ENCODE results near the gene ITGA7. TPM values are rescaled to one million over a fixed set of nuclear protein-coding genes. Genes with fewer than 3 reads are reported as not detected.
A peak's percentile ranks its signal among the peaks of the same experiment; 100 is the strongest.

The ITGA7 gene
- total RNA-seq, 4 donors from 2014 or later, result 9.5 to 20.6 (median 15.8) TPM

GRCh38 chr12:55733021-55733555, 25.4 kb upstream of the ITGA7 start:
- WGBS, result 89% methylated on average over 14 of the region's 14 CpGs
- Histone ChIP-seq H3K4me3 (no peak overlapping the region), H3K9me3 (no peaks in the 10 kb centered on the region), H3K27ac (no peak overlapping the region), H3K36me3 (no peaks in the 10 kb centered on the region), H3K27me3 (no peaks in the 10 kb centered on the region), H3K4me1 (peaks cover 28% of the 10 kb centered on the region)
- peak in 1 of 2 donors; percentile 52 for DNase-seq (ENCODE audit: low spot score in 2 of 2)
- no peak for TF ChIP-seq POLR2A (IDR thresholded peaks at IDR 0.05)
- TF ChIP-seq POLR2AphosphoS5 (IDR thresholded peaks at IDR 0.05), result no peak
- TF ChIP-seq, protein P1, sequence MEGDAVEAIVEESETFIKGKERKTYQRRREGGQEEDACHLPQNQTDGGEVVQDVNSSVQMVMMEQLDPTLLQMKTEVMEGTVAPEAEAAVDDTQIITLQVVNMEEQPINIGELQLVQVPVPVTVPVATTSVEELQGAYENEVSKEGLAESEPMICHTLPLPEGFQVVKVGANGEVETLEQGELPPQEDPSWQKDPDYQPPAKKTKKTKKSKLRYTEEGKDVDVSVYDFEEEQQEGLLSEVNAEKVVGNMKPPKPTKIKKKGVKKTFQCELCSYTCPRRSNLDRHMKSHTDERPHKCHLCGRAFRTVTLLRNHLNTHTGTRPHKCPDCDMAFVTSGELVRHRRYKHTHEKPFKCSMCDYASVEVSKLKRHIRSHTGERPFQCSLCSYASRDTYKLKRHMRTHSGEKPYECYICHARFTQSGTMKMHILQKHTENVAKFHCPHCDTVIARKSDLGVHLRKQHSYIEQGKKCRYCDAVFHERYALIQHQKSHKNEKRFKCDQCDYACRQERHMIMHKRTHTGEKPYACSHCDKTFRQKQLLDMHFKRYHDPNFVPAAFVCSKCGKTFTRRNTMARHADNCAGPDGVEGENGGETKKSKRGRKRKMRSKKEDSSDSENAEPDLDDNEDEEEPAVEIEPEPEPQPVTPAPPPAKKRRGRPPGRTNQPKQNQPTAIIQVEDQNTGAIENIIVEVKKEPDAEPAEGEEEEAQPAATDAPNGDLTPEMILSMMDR (IDR thresholded peaks at IDR 0.05), result no peak
- TF ChIP-seq EP300 (IDR thresholded peaks at IDR 0.05), result no peak

GRCh38 chr12:55732288-55732687, 24.6 kb upstream of the ITGA7 start:
- WGBS, result 90% methylated on average over 2 of the region's 4 CpGs
- TF ChIP-seq, protein P1 (IDR thresholded peaks at IDR 0.05), result no peak
- no peak for TF ChIP-seq POLR2A (IDR thresholded peaks at IDR 0.05)
- no peak for TF ChIP-seq POLR2AphosphoS5 (IDR thresholded peaks at IDR 0.05)
- no peak for TF ChIP-seq EP300 (IDR thresholded peaks at IDR 0.05)
- Histone ChIP-seq H3K27me3 (no peaks in the 10 kb centered on the region), H3K9me3 (no peaks in the 10 kb centered on the region), H3K4me1 (peaks cover 28% of the 10 kb centered on the region), H3K4me3 (no peak overlapping the region), H3K27ac (no peak overlapping the region), H3K36me3 (no peaks in the 10 kb centered on the region)
- DNase-seq (ENCODE audit: low spot score in 2 of 2), result peak in 1 of 2 donors; percentile 46

- H3K27me3 ChIP-seq, result no peaks in the 10 kb centered on the region
- peaks cover 44% of the 10 kb centered on the region for H3K4me1 ChIP-seq
- peak overlapping the region; percentile 98 for H3K27ac ChIP-seq
- H3K36me3 ChIP-seq, result peaks cover 17% of the 10 kb centered on the region
- H3K9me3 ChIP-seq, result no peaks in the 10 kb centered on the region
- 10% methylated on average over 13 of the region's 19 CpGs for WGBS
- TF ChIP-seq POLR2AphosphoS5 (IDR thresholded peaks at IDR 0.05) (no peak), POLR2A (IDR thresholded peaks at IDR 0.05) (no peak), EP300 (IDR thresholded peaks at IDR 0.05) (no peak)
- TF ChIP-seq, protein P1 (IDR thresholded peaks at IDR 0.05), result no peak
- peak overlapping the region; percentile 65 for H3K4me3 ChIP-seq
- peak in 1 of 2 donors; percentile 71 for DNase-seq (ENCODE audit: low spot score in 2 of 2)
Measured at GRCh38 chr12:55729819-55730818, 22.4 kb upstream of the ITGA7 start.

- H3K27me3 ChIP-seq, result no peaks in the 10 kb centered on the region
- WGBS, result under 1% methylated on average over 22 of the region's 61 CpGs
- H3K4me3 ChIP-seq, result peak within 1 kb of the TSS; percentile 65
- TF ChIP-seq, protein P1 (IDR thresholded peaks at IDR 0.05), result no peak
- TF ChIP-seq POLR2AphosphoS5 (IDR thresholded peaks at IDR 0.05) (peak in 2 of 3 donors; percentile 23 to 32), EP300 (IDR thresholded peaks at IDR 0.05) (no peak), POLR2A (IDR thresholded peaks at IDR 0.05) (peak in 1 of 2 donors; percentile 69)
- peak; percentile 95 to 96 for DNase-seq (ENCODE audit: low spot score in 2 of 2)
- peaks cover 54% of the 10 kb centered on the region for H3K4me1 ChIP-seq
- H3K9me3 ChIP-seq, result no peaks in the 10 kb centered on the region
- H3K27ac ChIP-seq, result peak within 1 kb of the TSS; percentile 98
- H3K36me3 ChIP-seq, result peaks cover 26% of the 10 kb centered on the region
Measured at GRCh38 chr12:55728939-55729818, 21.5 kb upstream of the ITGA7 start, which contains the start of gene CD63. TSS of gene CD63 (minus strand) at chr12:55729009. CDS start at chr12:55728341, 668 bp downstream.
